Stomach (tissue), 9 donors: ENCODE results near the gene MS4A6A. TPM values are rescaled to one million over a fixed set of nuclear protein-coding genes. Genes with fewer than 3 reads are reported as not detected.

Experiments used
- DNase-seq, 2 donors: peaks; one replicate each; pipeline versions ENCODE4 v3.0.0 to v3.0.0-alpha.2; 2013 to 2019
- H3K27ac ChIP-seq, 5 donors: fragments of 200-600 bp in 4 of 5; sonication (generic) in 4 of 5; one replicate each; pipeline ENCODE4 v1.5.1; 2013 to 2019; ENCODE audit warnings: mild to moderate bottlenecking in 1 of 5, moderate library complexity in 1 of 5
- H3K27me3 ChIP-seq, 3 donors: fragments of 200-600 bp; sonication (generic); one replicate each; pipeline ENCODE4 v1.5.1; 2017 to 2019; ENCODE audit warnings: mixed run types in 1 of 3
- H3K36me3 ChIP-seq, 4 donors: fragments of 200-600 bp; sonication (generic); 1 replicate in 3 of 4; 2 replicates in 1 of 4; pipeline ENCODE4 v1.5.1; 2016 to 2019
- H3K4me1 ChIP-seq, 4 donors: fragments of 200-600 bp; sonication (generic); one replicate each; pipeline ENCODE4 v1.5.1; 2016 to 2019
- H3K4me3 ChIP-seq, 4 donors: fragments of 200-600 bp; sonication (generic) in 3 of 4; one replicate each; pipeline ENCODE4 v1.5.1; 2016 to 2019; ENCODE audit warnings: mild to moderate bottlenecking in 1 of 4
- H3K9me3 ChIP-seq, 4 donors: fragments of 200-600 bp; sonication (generic); one replicate each; pipeline ENCODE4 v1.5.1; 2016 to 2019
- CTCF ChIP-seq, 7 experiments: fragments of 450-650 bp in 4 of 7; fragments of 200-600 bp in 3 of 7; sonication (generic) in 3 of 7; IDR thresholded peaks; one replicate each; pipeline ENCODE4 v1.5.1; 2016 to 2019; ENCODE audit warnings: antibody characterized with exemption in 7 of 7, control low read depth in 2 of 7, mild to moderate bottlenecking in 1 of 7
- EP300 ChIP-seq: sonication (generic); formaldehyde crosslinking; IDR thresholded peaks from one replicate; pipeline ENCODE4 v1.6.1; 2017; ENCODE audit warnings: antibody characterized with exemption
- POLR2A ChIP-seq, 4 donors: fragments of 450-650 bp; IDR thresholded peaks; one replicate each; pipeline ENCODE4 v1.6.1; 2016; ENCODE audit warnings: antibody characterized with exemption in 4 of 4, control low read depth in 2 of 4, mild to moderate bottlenecking in 1 of 4, moderate library complexity in 1 of 4
- POLR2AphosphoS5 ChIP-seq, 3 donors: sonication (generic); formaldehyde crosslinking; IDR thresholded peaks; one replicate each; pipeline ENCODE4 v1.6.1; 2016; ENCODE audit warnings: antibody characterized with exemption in 3 of 3
- whole genome bisulfite sequencing, 5 donors: extraction: QIAGEN DNeasy Blood & Tissue Kit in 3 of 5; methylation state at CpG; one replicate each; pipeline versions ENCODE4 v1.1.5 to v1.1.7; 2013 to 2018; 5-methylcytosine and 5-hydroxymethylcytosine counted together
- intact Hi-C: fragments of 100-400 bp; cut with DNase I; formaldehyde crosslinking; loops from one replicate; pipeline ENCODE4 v1.15.1; 2023; ENCODE audit warnings: low total_unique reads
- polyA plus RNA-seq, 3 donors: library from polyadenylated mRNA; stranded (reverse); fragments of 200-250 nt; gene quantifications; one replicate each; pipeline ENCODE4 v1.2.3, GENCODE V29; 2013
- total RNA-seq, 5 donors: library from RNA; depleted of rRNA; stranded (reverse); fragments of >200 nt; gene quantifications; one replicate each; pipeline versions ENCODE4 v1.1.0 to v1.2.3, GENCODE V29; 2014 to 2016
- donor health status: healthy with polysubstance abuse.
- donor health status: Bipolar disorder and iron deficiency.
- donor health status: healthy.

MS4A6A gene
- total and polyA plus RNA-seq, 8 donors = 6.7 to 97.4 (median 34.9) TPM

GRCh38 chr11:60221181-60221580, 38.3 kb upstream of the MS4A6A start:
- no peak overlapping the region for H3K4me3 ChIP-seq
- H3K36me3 ChIP-seq = no peaks in the 10 kb centered on the region
- DNase-seq = no peak
- intact Hi-C loops = no loop called here
- no peak overlapping the region for H3K27ac ChIP-seq
- no peaks in the 10 kb centered on the region for H3K9me3 ChIP-seq
- 81 to 95% (median 86%) methylated on average over 3 of the region's 3 CpGs for WGBS, 5 donors
- TF ChIP-seq EP300 (no peak), POLR2A (IDR thresholded peaks at IDR 0.05) (no peak), CTCF (IDR thresholded peaks at IDR 0.05) (no peak), POLR2AphosphoS5 (IDR thresholded peaks at IDR 0.05) (no peak)
- no peaks in the 10 kb centered on the region for H3K4me1 ChIP-seq
- H3K27me3 ChIP-seq = no peaks in the 10 kb centered on the region

GRCh38 chr11:60214386-60214785, 31.5 kb upstream of the MS4A6A start:
- no peak for TF ChIP-seq POLR2A (IDR thresholded peaks at IDR 0.05)
- no peak for TF ChIP-seq POLR2AphosphoS5 (IDR thresholded peaks at IDR 0.05)
- no peak for TF ChIP-seq CTCF (IDR thresholded peaks at IDR 0.05)
- no peak for TF ChIP-seq EP300
- intact Hi-C loops = no loop called here
- Histone ChIP-seq H3K36me3 (no peaks in the 10 kb centered on the region), H3K27me3 (no peaks in the 10 kb centered on the region), H3K4me3 (no peak overlapping the region), H3K4me1 (no peaks in the 10 kb centered on the region), H3K9me3 (no peaks in the 10 kb centered on the region), H3K27ac (no peak overlapping the region)
- DNase-seq = no peak
- 54 to 85% (median 58%) methylated on average over 1 of the region's 1 CpG for WGBS, 5 donors

- intact Hi-C loops = no loop called here
- Histone ChIP-seq H3K4me1 (no peaks in the 10 kb centered on the region), H3K27me3 (no peaks in the 10 kb centered on the region), H3K36me3 (no peaks in the 10 kb centered on the region), H3K27ac (no peak overlapping the region), H3K9me3 (no peaks in the 10 kb centered on the region), H3K4me3 (no peak overlapping the region)
- no peak for DNase-seq
- 92 to 95% (median 94%) methylated on average over 4 of the region's 4 CpGs for WGBS, 5 donors
- no peak for TF ChIP-seq EP300
- no peak for TF ChIP-seq POLR2AphosphoS5 (IDR thresholded peaks at IDR 0.05)
- TF ChIP-seq POLR2A (IDR thresholded peaks at IDR 0.05) = no peak
- no peak for TF ChIP-seq CTCF (IDR thresholded peaks at IDR 0.05)
These were observed 28.3 kb upstream of the MS4A6A start for GRCh38 chr11:60211206-60211605.

- Histone ChIP-seq H3K9me3 (no peaks in the 10 kb centered on the region), H3K4me3 (no peak overlapping the region), H3K27me3 (no peaks in the 10 kb centered on the region), H3K36me3 (no peaks in the 10 kb centered on the region), H3K4me1 (no peaks in the 10 kb centered on the region), H3K27ac (no peak overlapping the region)
- no peak for DNase-seq
- intact Hi-C loops = no loop called here
- 81 to 94% (median 86%) methylated on average over 3 of the region's 3 CpGs for WGBS, 5 donors
- TF ChIP-seq POLR2AphosphoS5 (IDR thresholded peaks at IDR 0.05) (no peak), CTCF (IDR thresholded peaks at IDR 0.05) (no peak), POLR2A (IDR thresholded peaks at IDR 0.05) (no peak), EP300 (no peak)
These were observed 27.1 kb upstream of the MS4A6A start for GRCh38 chr11:60209977-60210376.
